Neural cell (in vitro differentiated cells): ENCODE results near the gene COL13A1. TPM values are rescaled to one million over a fixed set of nuclear protein-coding genes. Genes with fewer than 3 reads are reported as not detected.

ENCODE experiments used
- H2AFZ ChIP-seq: fragments of 200-600, 300-800 bp; sonication (generic), shearing (Covaris generic); 2 replicates; pipeline ENCODE4 v1.6.0; 2014; ENCODE audit warnings: low read depth, mild to moderate bottlenecking, antibody characterized with exemption, low read length, moderate library complexity
- H3F3A ChIP-seq: fragments of 200-600 bp; shearing (Covaris generic); 2 replicates; pipeline ENCODE4 v1.6.1; 2016; ENCODE audit warnings: mild to moderate bottlenecking, moderate library complexity, mixed read lengths, antibody characterized with exemption, low read length; ENCODE audit not compliant: insufficient read depth, poor library complexity, severe bottlenecking
- H3K27ac ChIP-seq: fragments of 200-600, 300-800 bp; sonication (generic), shearing (Covaris generic); 2 replicates; pipeline ENCODE4 v1.5.1; 2014; ENCODE audit warnings: mild to moderate bottlenecking, low read length, moderate library complexity
- H3K27me3 ChIP-seq: fragments of 300-800, 200-600 bp; sonication (generic), shearing (Covaris generic); 2 replicates; pipeline ENCODE4 v1.6.0; 2014; ENCODE audit warnings: mild to moderate bottlenecking, low read depth, low read length, moderate library complexity; ENCODE audit not compliant: insufficient read depth
- H3K36me3 ChIP-seq: fragments of 300-800, 200-600 bp; sonication (generic), shearing (Covaris generic); 2 replicates; pipeline ENCODE4 v1.5.1; 2014; ENCODE audit warnings: mild to moderate bottlenecking, antibody characterized with exemption, low read length, moderate library complexity; ENCODE audit not compliant: insufficient read depth
- H3K4me2 ChIP-seq: fragments of 300-800, 200-600 bp; sonication (generic), shearing (Covaris generic); 2 replicates; pipeline ENCODE4 v1.6.0; 2014; ENCODE audit warnings: mild to moderate bottlenecking, low read length
- H3K4me3 ChIP-seq: fragments of 300-800, 200-600 bp; sonication (generic), shearing (Covaris generic); 2 replicates; pipeline ENCODE4 v1.5.1; 2014; ENCODE audit warnings: mild to moderate bottlenecking, low read length, moderate library complexity
- H3K79me2 ChIP-seq: fragments of 200-600 bp; shearing (Covaris generic); replicated peaks from 2 replicates; pipeline ENCODE4 v1.6.0; 2014; ENCODE audit warnings: mild to moderate bottlenecking, low read length, moderate library complexity; ENCODE audit not compliant: insufficient read depth
- H3K9ac ChIP-seq: fragments of 300-800, 200-600 bp; sonication (generic), shearing (Covaris generic); 2 replicates; pipeline ENCODE4 v1.6.1; 2016; ENCODE audit warnings: mild to moderate bottlenecking, low read length, mixed read lengths
- H3K9me2 ChIP-seq: fragments of 200-600 bp; shearing (Covaris generic); 2 replicates; pipeline ENCODE4 v1.6.1; 2016; ENCODE audit warnings: mild to moderate bottlenecking, low read length, mixed read lengths; ENCODE audit not compliant: insufficient read depth
- H3K9me3 ChIP-seq: fragments of 200-600, 300-800 bp; sonication (generic), shearing (Covaris generic); 2 replicates; pipeline ENCODE4 v1.6.1; 2016; ENCODE audit warnings: mild to moderate bottlenecking, mixed run types, low read length, moderate library complexity, mixed read lengths
- H4K20me1 ChIP-seq: fragments of 200-600 bp; shearing (Covaris generic); 2 replicates; pipeline ENCODE4 v1.6.1; 2016; ENCODE audit warnings: mild to moderate bottlenecking, mixed run types; ENCODE audit not compliant: insufficient read depth
- EP300 ChIP-seq: fragments of 450-650 bp; conservative IDR thresholded peaks from 2 replicates; pipeline ENCODE4 v1.6.1; 2014; ENCODE audit warnings: antibody characterized with exemption, mild to moderate bottlenecking, moderate library complexity; ENCODE audit not compliant: poor library complexity, severe bottlenecking
- EZH2 ChIP-seq: fragments of 200-600, 300-800 bp; shearing (Covaris generic), sonication (generic); IDR thresholded peaks from 2 replicates; pipeline ENCODE4 v1.6.1; 2014; ENCODE audit warnings: antibody characterized with exemption, low read length, borderline replicate concordance, mild to moderate bottlenecking; ENCODE audit not compliant: insufficient read depth, poor library complexity, severe bottlenecking
- MXI1 ChIP-seq: fragments of 450-650 bp; conservative IDR thresholded peaks from 2 replicates; pipeline ENCODE4 v1.6.1; 2014; ENCODE audit warnings: antibody characterized with exemption, mild to moderate bottlenecking; ENCODE audit not compliant: poor library complexity, severe bottlenecking
- POLR2AphosphoS5 ChIP-seq: IDR thresholded peaks from 2 replicates; pipeline ENCODE4 v1.6.1; 2012
- RAD21 ChIP-seq: fragments of 450-650 bp; conservative IDR thresholded peaks from 2 replicates; pipeline ENCODE4 v1.6.1; 2014; ENCODE audit warnings: antibody characterized with exemption, mild to moderate bottlenecking, moderate library complexity
- SMC3 ChIP-seq: fragments of 450-650 bp; conservative IDR thresholded peaks from 2 replicates; pipeline ENCODE4 v1.6.1; 2014; ENCODE audit warnings: antibody characterized with exemption, mild to moderate bottlenecking, moderate library complexity; ENCODE audit not compliant: poor library complexity
- TAF1 ChIP-seq: IDR thresholded peaks from 2 replicates; pipeline ENCODE4 v1.6.1; 2012; ENCODE audit warnings: low read depth
- polyA plus RNA-seq: library from polyadenylated mRNA; depleted of rRNA; stranded (reverse); fragments of >200 nt; gene quantifications from 2 replicates; pipeline ENCODE4 v1.2.3, GENCODE V29; 2014
- TF ChIP-seq, protein P1 (sequence below): fragments of 450-650 bp; IDR thresholded peaks from 2 replicates; pipeline ENCODE4 v1.5.1; 2014; ENCODE audit warnings: antibody characterized with exemption, mild to moderate bottlenecking, moderate library complexity; ENCODE audit not compliant: poor library complexity, severe bottlenecking
- TF ChIP-seq, protein P2 (sequence below): IDR thresholded peaks from 2 replicates; pipeline ENCODE4 v1.6.1; 2012; ENCODE audit warnings: borderline replicate concordance

The COL13A1 gene
- polyA plus RNA-seq, 1 donor from 2014 or later: 4.7 TPM

DNA sequence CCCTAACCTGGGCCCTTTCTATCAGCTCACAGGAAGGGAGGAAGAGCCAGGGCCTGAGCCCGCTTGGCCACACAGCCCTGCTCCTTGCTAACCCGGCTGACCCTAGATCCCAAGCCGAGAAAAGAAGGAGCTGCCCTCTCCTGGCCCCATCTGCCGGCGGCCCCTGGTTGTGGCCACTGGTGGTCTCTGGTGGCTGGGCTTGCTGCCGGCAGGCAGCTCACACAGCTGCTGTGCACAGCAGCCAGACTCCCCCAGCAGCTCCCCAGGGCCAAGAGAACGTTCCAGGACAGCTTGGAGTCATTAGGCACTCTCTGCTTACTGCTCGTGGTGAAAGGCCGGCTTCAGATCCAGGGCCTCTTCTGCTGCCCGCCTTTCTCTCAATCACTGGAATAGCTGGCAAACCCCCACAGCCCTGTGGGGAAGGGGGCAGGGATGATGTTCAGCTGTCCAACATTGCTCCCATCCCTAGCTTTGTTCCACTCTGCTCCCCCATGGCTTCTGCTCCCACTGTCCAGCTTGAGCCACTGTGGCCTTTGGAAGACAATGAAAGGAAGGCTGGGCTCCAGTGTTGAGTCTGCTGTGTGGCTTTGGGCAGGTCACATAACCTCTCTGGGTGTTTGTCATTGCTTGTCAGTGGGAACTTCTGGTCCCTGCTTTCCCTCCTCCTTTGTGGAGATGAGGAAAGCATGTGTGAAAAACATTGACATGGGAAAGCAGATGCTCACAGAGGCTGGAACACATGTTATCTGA, 35.4 kb upstream of the COL13A1 start:
- no peak overlapping the region for H2AFZ ChIP-seq
- H4K20me1 ChIP-seq: no peaks in the 10 kb centered on the region
- no peak overlapping the region for H3K27ac ChIP-seq
- no peak overlapping the region for H3K4me3 ChIP-seq
- TF ChIP-seq, protein P1, sequence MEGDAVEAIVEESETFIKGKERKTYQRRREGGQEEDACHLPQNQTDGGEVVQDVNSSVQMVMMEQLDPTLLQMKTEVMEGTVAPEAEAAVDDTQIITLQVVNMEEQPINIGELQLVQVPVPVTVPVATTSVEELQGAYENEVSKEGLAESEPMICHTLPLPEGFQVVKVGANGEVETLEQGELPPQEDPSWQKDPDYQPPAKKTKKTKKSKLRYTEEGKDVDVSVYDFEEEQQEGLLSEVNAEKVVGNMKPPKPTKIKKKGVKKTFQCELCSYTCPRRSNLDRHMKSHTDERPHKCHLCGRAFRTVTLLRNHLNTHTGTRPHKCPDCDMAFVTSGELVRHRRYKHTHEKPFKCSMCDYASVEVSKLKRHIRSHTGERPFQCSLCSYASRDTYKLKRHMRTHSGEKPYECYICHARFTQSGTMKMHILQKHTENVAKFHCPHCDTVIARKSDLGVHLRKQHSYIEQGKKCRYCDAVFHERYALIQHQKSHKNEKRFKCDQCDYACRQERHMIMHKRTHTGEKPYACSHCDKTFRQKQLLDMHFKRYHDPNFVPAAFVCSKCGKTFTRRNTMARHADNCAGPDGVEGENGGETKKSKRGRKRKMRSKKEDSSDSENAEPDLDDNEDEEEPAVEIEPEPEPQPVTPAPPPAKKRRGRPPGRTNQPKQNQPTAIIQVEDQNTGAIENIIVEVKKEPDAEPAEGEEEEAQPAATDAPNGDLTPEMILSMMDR: no peak
- no peak for TF ChIP-seq POLR2AphosphoS5
- TF ChIP-seq, protein P2, sequence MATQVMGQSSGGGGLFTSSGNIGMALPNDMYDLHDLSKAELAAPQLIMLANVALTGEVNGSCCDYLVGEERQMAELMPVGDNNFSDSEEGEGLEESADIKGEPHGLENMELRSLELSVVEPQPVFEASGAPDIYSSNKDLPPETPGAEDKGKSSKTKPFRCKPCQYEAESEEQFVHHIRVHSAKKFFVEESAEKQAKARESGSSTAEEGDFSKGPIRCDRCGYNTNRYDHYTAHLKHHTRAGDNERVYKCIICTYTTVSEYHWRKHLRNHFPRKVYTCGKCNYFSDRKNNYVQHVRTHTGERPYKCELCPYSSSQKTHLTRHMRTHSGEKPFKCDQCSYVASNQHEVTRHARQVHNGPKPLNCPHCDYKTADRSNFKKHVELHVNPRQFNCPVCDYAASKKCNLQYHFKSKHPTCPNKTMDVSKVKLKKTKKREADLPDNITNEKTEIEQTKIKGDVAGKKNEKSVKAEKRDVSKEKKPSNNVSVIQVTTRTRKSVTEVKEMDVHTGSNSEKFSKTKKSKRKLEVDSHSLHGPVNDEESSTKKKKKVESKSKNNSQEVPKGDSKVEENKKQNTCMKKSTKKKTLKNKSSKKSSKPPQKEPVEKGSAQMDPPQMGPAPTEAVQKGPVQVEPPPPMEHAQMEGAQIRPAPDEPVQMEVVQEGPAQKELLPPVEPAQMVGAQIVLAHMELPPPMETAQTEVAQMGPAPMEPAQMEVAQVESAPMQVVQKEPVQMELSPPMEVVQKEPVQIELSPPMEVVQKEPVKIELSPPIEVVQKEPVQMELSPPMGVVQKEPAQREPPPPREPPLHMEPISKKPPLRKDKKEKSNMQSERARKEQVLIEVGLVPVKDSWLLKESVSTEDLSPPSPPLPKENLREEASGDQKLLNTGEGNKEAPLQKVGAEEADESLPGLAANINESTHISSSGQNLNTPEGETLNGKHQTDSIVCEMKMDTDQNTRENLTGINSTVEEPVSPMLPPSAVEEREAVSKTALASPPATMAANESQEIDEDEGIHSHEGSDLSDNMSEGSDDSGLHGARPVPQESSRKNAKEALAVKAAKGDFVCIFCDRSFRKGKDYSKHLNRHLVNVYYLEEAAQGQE: no peak
- no peak for TF ChIP-seq MXI1
- TF ChIP-seq RAD21: no peak
- TF ChIP-seq EZH2: no peak
- TF ChIP-seq TAF1: no peak
- TF ChIP-seq SMC3: no peak
- no peak for TF ChIP-seq EP300
- no peaks in the 10 kb centered on the region for H3K79me2 ChIP-seq
- no peaks in the 10 kb centered on the region for H3K27me3 ChIP-seq
- H3K36me3 ChIP-seq: no peaks in the 10 kb centered on the region
- no peak overlapping the region for H3K9ac ChIP-seq
- no peaks in the 10 kb centered on the region for H3K9me2 ChIP-seq
- H3K4me2 ChIP-seq: no peak overlapping the region
- no peaks in the 10 kb centered on the region for H3F3A ChIP-seq
- H3K9me3 ChIP-seq: no peaks in the 10 kb centered on the region

DNA sequence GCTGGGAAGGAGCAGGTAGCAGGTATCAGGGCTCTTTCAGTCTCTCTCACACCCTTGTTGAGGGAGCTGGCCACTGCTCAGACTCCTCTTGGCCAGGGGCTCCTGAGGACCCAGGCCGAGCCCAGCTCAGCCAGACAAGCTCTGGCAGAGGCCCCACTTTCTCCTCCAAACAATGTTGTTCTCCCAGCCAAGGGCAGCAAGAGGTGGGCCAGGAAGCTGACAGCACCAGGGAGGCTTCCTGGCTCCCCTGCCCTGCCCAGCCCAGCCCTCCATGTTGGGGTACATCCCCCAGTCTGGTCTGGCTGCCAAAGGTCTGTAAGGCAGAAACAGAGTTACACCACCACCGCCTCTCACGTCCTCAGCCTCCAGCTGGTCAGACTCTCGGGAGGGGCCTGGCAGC, 33.9 kb upstream of the COL13A1 start:
- no peaks in the 10 kb centered on the region for H3K36me3 ChIP-seq
- no peak overlapping the region for H2AFZ ChIP-seq
- H3K27me3 ChIP-seq: no peaks in the 10 kb centered on the region
- no peaks in the 10 kb centered on the region for H3K9me3 ChIP-seq
- TF ChIP-seq MXI1 (no peak), RAD21 (no peak), EZH2 (no peak), EP300 (no peak), SMC3 (no peak), POLR2AphosphoS5 (no peak), TAF1 (no peak)
- TF ChIP-seq, protein P1: no peak
- TF ChIP-seq, protein P2: no peak
- no peaks in the 10 kb centered on the region for H3K79me2 ChIP-seq
- no peaks in the 10 kb centered on the region for H4K20me1 ChIP-seq
- H3K27ac ChIP-seq: no peak overlapping the region
- no peak overlapping the region for H3K9ac ChIP-seq
- H3K4me2 ChIP-seq: no peak overlapping the region
- H3F3A ChIP-seq: no peaks in the 10 kb centered on the region
- no peaks in the 10 kb centered on the region for H3K9me2 ChIP-seq
- no peak overlapping the region for H3K4me3 ChIP-seq
